T-helper 1 cell treated with Interleukin-12 subunit alpha and Interleukin-12 subunit beta and Interleukin-4 antibody, amounts not matched to agents 30 μg/mL and 1 μg/mL, for 36 hours (primary cell): ENCODE results near the gene HCRT.
A peak's percentile ranks its signal among the peaks of the same experiment; 100 is the strongest.
"Not testable (repeated sequence)": the region's sequence is repeated elsewhere in the genome, so short reads cannot be mapped to it uniquely, and the experiment has no call there.

Experiments
- H3K27ac Mint-ChIP-seq: one replicate; pipeline ENCODE4 v1.8.0; 2021; ENCODE audit warnings: mild to moderate bottlenecking, mixed read lengths
- H3K27me3 Mint-ChIP-seq: one replicate; pipeline ENCODE4 v1.8.0; 2021; ENCODE audit warnings: low read depth, mixed read lengths
- H3K36me3 Mint-ChIP-seq: one replicate; pipeline ENCODE4 v1.8.0; 2021; ENCODE audit warnings: low read depth, mixed read lengths
- H3K4me1 Mint-ChIP-seq: one replicate; pipeline ENCODE4 v1.8.0; 2021; ENCODE audit warnings: low read depth, mixed read lengths
- H3K4me3 Mint-ChIP-seq: one replicate; pipeline ENCODE4 v1.8.0; 2021; ENCODE audit warnings: mild to moderate bottlenecking, moderate library complexity, mixed read lengths
- H3K9me3 Mint-ChIP-seq: one replicate; pipeline ENCODE4 v1.8.0; 2021; ENCODE audit warnings: mixed read lengths

The HCRT gene

GRCh38 chr17:42146911-42147607 is 38.2 kb downstream of the HCRT start:
- H3K9me3 Mint-ChIP-seq = no peaks in the 10 kb centered on the region
- H3K4me3 Mint-ChIP-seq = no peak overlapping the region
- no peaks in the 10 kb centered on the region for H3K27me3 Mint-ChIP-seq
- H3K36me3 Mint-ChIP-seq = peaks cover 17% of the 10 kb centered on the region
- peaks cover 14% of the 10 kb centered on the region for H3K4me1 Mint-ChIP-seq
- H3K27ac Mint-ChIP-seq = peak overlapping the region; percentile 5

- not testable (repeated sequence) for H3K27ac Mint-ChIP-seq, H3K9me3 Mint-ChIP-seq, H3K4me3 Mint-ChIP-seq, H3K27me3 Mint-ChIP-seq
- Mint-ChIP-seq H3K4me1 (peaks cover 12% of the 10 kb centered on the region), H3K36me3 (peaks cover 14% of the 10 kb centered on the region)
Measured at GRCh38 chr17:42143138-42143537, 42.1 kb downstream of the HCRT start.

DNA sequence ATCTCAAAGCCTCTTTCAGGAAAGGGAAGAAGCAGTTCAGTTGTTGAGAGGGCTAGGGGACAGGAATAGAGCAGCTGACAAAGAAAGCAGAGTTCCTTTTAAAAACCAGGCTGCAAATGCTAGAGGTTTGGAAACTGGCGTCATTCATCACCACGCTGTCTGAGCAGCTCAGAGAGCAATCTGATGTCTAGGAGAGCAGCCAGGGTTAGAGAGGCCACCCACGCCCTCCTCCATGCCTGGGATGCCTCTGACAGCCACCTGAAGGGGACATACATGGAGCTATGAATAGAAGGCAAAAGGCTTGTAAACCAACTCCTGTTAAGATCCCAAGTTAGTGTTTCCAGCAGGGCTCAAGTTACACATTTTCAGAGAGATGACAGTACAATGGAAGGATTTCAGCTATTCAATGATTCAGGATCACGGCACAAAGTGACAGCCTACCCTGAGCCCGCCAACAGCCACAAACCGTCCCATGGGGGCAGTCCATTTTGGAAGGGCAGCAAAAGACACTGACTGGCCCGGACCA is 42.8 kb downstream of the HCRT start:
- Mint-ChIP-seq H3K36me3 (peaks cover 12% of the 10 kb centered on the region), H3K4me1 (peaks cover 9% of the 10 kb centered on the region), H3K27me3 (no peaks in the 10 kb centered on the region), H3K4me3 (no peak overlapping the region), H3K9me3 (no peaks in the 10 kb centered on the region), H3K27ac (no peak overlapping the region)

GRCh38 chr17:42141382-42141781 is 43.9 kb downstream of the HCRT start:
- Mint-ChIP-seq H3K4me1 (peaks cover 10% of the 10 kb centered on the region), H3K36me3 (peaks cover 7% of the 10 kb centered on the region), H3K4me3 (no peak overlapping the region), H3K9me3 (no peaks in the 10 kb centered on the region), H3K27me3 (no peaks in the 10 kb centered on the region), H3K27ac (no peak overlapping the region)

- H3K36me3 Mint-ChIP-seq = not testable (repeated sequence)
- H3K4me1 Mint-ChIP-seq = peaks cover 16% of the 10 kb centered on the region
Measured at GRCh38 chr17:42140690-42141089, 44.6 kb downstream of the HCRT start.

GRCh38 chr17:42138749-42139492 is 46.3 kb downstream of the HCRT start:
- Mint-ChIP-seq H3K27ac (no peak overlapping the region), H3K4me3 (no peak overlapping the region), H3K27me3 (no peaks in the 10 kb centered on the region), H3K9me3 (no peaks in the 10 kb centered on the region), H3K4me1 (peaks cover 20% of the 10 kb centered on the region), H3K36me3 (peaks cover 5% of the 10 kb centered on the region)

More at GRCh38 chr17:42140690-42141089, 44.6 kb downstream of the HCRT start:
- not testable (repeated sequence) for H3K9me3 Mint-ChIP-seq, H3K4me3 Mint-ChIP-seq, H3K27me3 Mint-ChIP-seq, H3K27ac Mint-ChIP-seq

GRCh38 chr17:42136654-42137051 is 48.6 kb downstream of the HCRT start:
- no peaks in the 10 kb centered on the region for H3K9me3 Mint-ChIP-seq
- no peak overlapping the region for H3K4me3 Mint-ChIP-seq
- H3K27me3 Mint-ChIP-seq = no peaks in the 10 kb centered on the region
- peaks cover 4% of the 10 kb centered on the region for H3K36me3 Mint-ChIP-seq
- peaks cover 35% of the 10 kb centered on the region for H3K4me1 Mint-ChIP-seq
- H3K27ac Mint-ChIP-seq = no peak overlapping the region

GRCh38 chr17:42135664-42136653 is 49.3 kb downstream of the HCRT start:
- Mint-ChIP-seq H3K27ac (peak overlapping the region; percentile 26), H3K36me3 (peaks cover 4% of the 10 kb centered on the region), H3K9me3 (no peaks in the 10 kb centered on the region), H3K4me1 (peaks cover 35% of the 10 kb centered on the region), H3K4me3 (no peak overlapping the region), H3K27me3 (no peaks in the 10 kb centered on the region)

GRCh38 chr17:42135151-42135550 is 50.1 kb downstream of the HCRT start:
- no peaks in the 10 kb centered on the region for H3K27me3 Mint-ChIP-seq
- H3K4me1 Mint-ChIP-seq = peaks cover 34% of the 10 kb centered on the region
- no peak overlapping the region for H3K27ac Mint-ChIP-seq
- H3K4me3 Mint-ChIP-seq = no peak overlapping the region
- no peaks in the 10 kb centered on the region for H3K9me3 Mint-ChIP-seq
- H3K36me3 Mint-ChIP-seq = peaks cover 9% of the 10 kb centered on the region
